ENCODE measurements around the gene PNPLA6. TPM values are rescaled to one million over a fixed set of nuclear protein-coding genes. Genes with fewer than 3 reads are reported as not detected.

Gene PNPLA6
- total RNA-seq, 3 donors from 2014 or later (not counting 1 experiment from before 2014, with no cell fraction given): 118 to 190 (median 125) TPM

GRCh38 chr19:7515645-7516151 is 19.8 kb upstream of the PNPLA6 start, which contains the start of gene ZNF358:
Gene ZNF358 (plus strand): TSS chr19:7516103. CDS start chr19:7519243, 3,140 bp downstream.
- peaks cover 0 to 6% of the 10 kb centered on the region in 2 donors for H3K27me3 Mint-ChIP-seq (ENCODE audit: low read depth in 2 of 2)
- Histone ChIP-seq H3K27ac (ENCODE audit: low read length) (no peak within 1 kb of the TSS), H3K9me3 (ENCODE audit: control insufficient read depth, insufficient read depth, low read length) (no peaks in the 10 kb centered on the region), H3K4me1 (ENCODE audit: control insufficient read depth, insufficient read depth, low read length) (peaks cover 12% of the 10 kb centered on the region), H3K27me3 (ENCODE audit: control insufficient read depth, insufficient read depth, low read length) (no peaks in the 10 kb centered on the region), H3K36me3 (ENCODE audit: control insufficient read depth, insufficient read depth, low read length) (no peaks in the 10 kb centered on the region), H3K4me3 (ENCODE audit: low read length) (peak within 1 kb of the TSS; percentile 33)
- peaks cover 7 to 12% of the 10 kb centered on the region in 2 donors for H3K4me1 Mint-ChIP-seq
- peak within 1 kb of the TSS; percentile 81 for H3K4me3 Mint-ChIP-seq
- intact Hi-C loops (cut with micrococcal nuclease): no loop called here
- H3K27ac Mint-ChIP-seq: peak within 1 kb of the TSS; percentile 9 to 76
- DNase-seq (peak in 1 of 2 donors; percentile 58), ATAC-seq (peak; percentile 72 to 96 (median 95))
- TF ChIP-seq CTCF (IDR thresholded peaks at IDR 0.05): no peak
- H3K36me3 Mint-ChIP-seq: no peaks in the 10 kb centered on the region
- 2% methylated on average over 33 of the region's 33 CpGs for WGBS (ENCODE audit: insufficient coverage)
- no peaks in the 10 kb centered on the region for H3K9me3 Mint-ChIP-seq

DNA sequence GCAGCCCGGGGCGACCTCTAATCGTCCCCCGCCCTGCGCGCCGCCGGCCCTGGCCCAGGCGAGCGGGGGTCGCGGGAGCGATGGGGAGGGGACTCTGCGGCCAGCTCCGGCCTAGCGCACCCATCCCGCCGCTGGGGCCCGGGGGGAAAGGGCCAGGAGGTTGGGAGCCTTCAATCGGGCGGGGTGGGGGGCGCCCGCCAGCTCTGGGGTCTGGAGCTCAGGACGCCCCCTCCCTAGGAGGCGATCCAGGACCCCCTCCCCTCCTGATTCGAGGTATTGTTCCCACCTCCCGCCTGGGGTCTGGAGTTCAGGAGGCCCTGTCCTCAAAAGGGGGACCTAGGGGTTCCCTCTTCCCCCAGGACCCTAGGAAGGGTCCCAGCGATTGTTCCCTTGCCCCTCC is 19.2 kb upstream of the PNPLA6 start:
- Histone ChIP-seq H3K4me1 (ENCODE audit: control insufficient read depth, insufficient read depth, low read length) (peaks cover 12% of the 10 kb centered on the region), H3K27me3 (ENCODE audit: control insufficient read depth, insufficient read depth, low read length) (no peaks in the 10 kb centered on the region), H3K36me3 (ENCODE audit: control insufficient read depth, insufficient read depth, low read length) (no peaks in the 10 kb centered on the region), H3K4me3 (ENCODE audit: low read length) (peak overlapping the region; percentile 33), H3K9me3 (ENCODE audit: control insufficient read depth, insufficient read depth, low read length) (no peaks in the 10 kb centered on the region), H3K27ac (ENCODE audit: low read length) (no peak overlapping the region)
- Mint-ChIP-seq H3K27ac (peak overlapping the region in 1 of 2 donors; percentile 63), H3K9me3 (no peaks in the 10 kb centered on the region), H3K36me3 (no peaks in the 10 kb centered on the region), H3K4me1 (peaks cover 7 to 12% of the 10 kb centered on the region in 2 donors), H3K4me3 (peak overlapping the region; percentile 76), H3K27me3 (ENCODE audit: low read depth in 2 of 2) (peaks cover 0 to 6% of the 10 kb centered on the region in 2 donors)
- intact Hi-C loops (cut with micrococcal nuclease): no loop called here
- WGBS (ENCODE audit: insufficient coverage): 4% methylated on average over 28 of the region's 28 CpGs
- ATAC-seq (peak in 1 of 3 donors; percentile 22), DNase-seq (no peak)
- TF ChIP-seq CTCF (IDR thresholded peaks at IDR 0.05): no peak

DNA sequence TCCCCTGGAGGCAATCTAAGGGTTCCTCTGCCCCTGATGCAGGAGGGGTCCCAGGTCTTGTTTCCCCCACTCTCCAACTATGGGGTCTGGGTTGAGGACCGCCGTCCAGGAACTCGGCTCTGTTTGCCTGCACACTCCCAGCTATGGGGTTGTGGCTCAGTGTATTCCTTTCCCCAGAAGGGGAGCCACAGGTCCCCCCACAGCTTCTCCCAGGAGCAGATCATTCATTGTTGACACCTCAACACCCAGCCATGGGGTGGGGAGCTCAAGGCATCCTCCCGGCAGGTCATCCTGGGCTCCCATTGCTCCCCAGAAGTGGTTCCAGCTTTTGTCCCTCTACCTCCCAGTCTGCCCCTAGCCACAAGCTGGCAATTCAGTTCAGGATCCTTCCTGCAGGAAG is 18.6 kb upstream of the PNPLA6 start:
- no peak for TF ChIP-seq CTCF (IDR thresholded peaks at IDR 0.05)
- H3K4me3 Mint-ChIP-seq: peak overlapping the region; percentile 76
- intact Hi-C loops (cut with micrococcal nuclease): no loop called here
- peaks cover 13 to 15% of the 10 kb centered on the region in 2 donors for H3K4me1 Mint-ChIP-seq
- H3K36me3 Mint-ChIP-seq: no peaks in the 10 kb centered on the region
- no peaks in the 10 kb centered on the region for H3K27me3 ChIP-seq (ENCODE audit: control insufficient read depth, insufficient read depth, low read length)
- ATAC-seq (no peak), DNase-seq (no peak)
- peaks cover 0 to 6% of the 10 kb centered on the region in 2 donors for H3K27me3 Mint-ChIP-seq (ENCODE audit: low read depth in 2 of 2)
- H3K36me3 ChIP-seq (ENCODE audit: control insufficient read depth, insufficient read depth, low read length): no peaks in the 10 kb centered on the region
- peak overlapping the region in 1 of 2 donors; percentile 63 for H3K27ac Mint-ChIP-seq
- peaks cover 14% of the 10 kb centered on the region for H3K4me1 ChIP-seq (ENCODE audit: control insufficient read depth, insufficient read depth, low read length)
- 93% methylated on average over 4 of the region's 4 CpGs for WGBS (ENCODE audit: insufficient coverage)
- no peak overlapping the region for H3K4me3 ChIP-seq (ENCODE audit: low read length)
- no peak overlapping the region for H3K27ac ChIP-seq (ENCODE audit: low read length)
- H3K9me3 Mint-ChIP-seq: no peaks in the 10 kb centered on the region
- no peaks in the 10 kb centered on the region for H3K9me3 ChIP-seq (ENCODE audit: control insufficient read depth, insufficient read depth, low read length)
